ENCODE results near the gene CTTN. TPM values are rescaled to one million over a fixed set of nuclear protein-coding genes. Genes with fewer than 3 reads are reported as not detected.

CTTN gene
- total and polyA plus RNA-seq, 9 of the 15 experiments (the other 6 are each of a cell fraction or from before 2014, with no cell fraction given): 9.9 to 158 (median 99.7) TPM

DNA sequence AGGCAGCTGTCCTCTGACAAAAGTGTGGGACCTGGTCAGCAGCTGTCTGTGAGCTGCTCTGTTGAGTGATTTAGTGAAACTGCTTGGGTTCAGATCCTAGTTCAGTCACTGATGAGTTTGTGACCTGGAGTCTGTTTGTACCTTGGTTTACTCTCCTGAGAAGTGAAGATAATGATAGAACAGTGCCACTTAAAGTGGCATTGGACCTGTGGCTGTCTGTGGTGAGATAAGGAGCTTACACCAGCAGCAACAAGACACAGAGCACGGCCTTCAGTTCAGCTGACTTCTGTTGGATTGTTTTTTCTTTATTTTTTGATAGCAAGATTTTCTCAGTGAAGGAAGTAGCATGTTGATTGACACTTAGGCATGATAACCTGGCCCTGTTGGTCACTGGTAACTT lies 46.2 kb upstream of the CTTN start (continued):
- TF ChIP-seq CBFA2T2 (conservative IDR thresholded peaks at IDR 0.05) (no peak), GTF2A2 (tag; IDR thresholded peaks at IDR 0.05) (no peak), GATA2 (CRISPR knock-in tag; IDR thresholded peaks at IDR 0.05) (no peak), PHF21A (IDR thresholded peaks at IDR 0.05; ENCODE audit: borderline replicate concordance, low read depth) (no peak), ZBTB12 (CRISPR knock-in tag; IDR thresholded peaks at IDR 0.05) (no peak), BRF2 (IDR thresholded peaks at IDR 0.05; ENCODE audit: borderline replicate concordance, insufficient read depth, insufficient read length) (no peak), BCLAF1 (IDR thresholded peaks at IDR 0.05; ENCODE audit: borderline replicate concordance in 1 of 2, control insufficient read depth in 1 of 2, low read depth in 2 of 2, low read length in 1 of 2) (no peak), NCOA4 (IDR thresholded peaks at IDR 0.05; ENCODE audit: partially characterized antibody) (no peak), CEBPB (tag; IDR thresholded peaks at IDR 0.05) (no peak), SIN3B (IDR thresholded peaks at IDR 0.05; ENCODE audit: low read depth) (no peak), ARID2 (IDR thresholded peaks at IDR 0.05) (no peak), ARHGAP35 (IDR thresholded peaks at IDR 0.05; ENCODE audit: partially characterized antibody) (no peak), YBX1 (IDR thresholded peaks at IDR 0.05) (no peak), NEUROD1 (IDR thresholded peaks at IDR 0.05; ENCODE audit: borderline replicate concordance, low read depth, low read length, partially characterized antibody) (no peak), SP2 (IDR thresholded peaks at IDR 0.05; ENCODE audit: extremely low read depth, low read depth, low read length, poor library complexity, severe bottlenecking) (no peak)
- TF ChIP-seq, protein P1, sequence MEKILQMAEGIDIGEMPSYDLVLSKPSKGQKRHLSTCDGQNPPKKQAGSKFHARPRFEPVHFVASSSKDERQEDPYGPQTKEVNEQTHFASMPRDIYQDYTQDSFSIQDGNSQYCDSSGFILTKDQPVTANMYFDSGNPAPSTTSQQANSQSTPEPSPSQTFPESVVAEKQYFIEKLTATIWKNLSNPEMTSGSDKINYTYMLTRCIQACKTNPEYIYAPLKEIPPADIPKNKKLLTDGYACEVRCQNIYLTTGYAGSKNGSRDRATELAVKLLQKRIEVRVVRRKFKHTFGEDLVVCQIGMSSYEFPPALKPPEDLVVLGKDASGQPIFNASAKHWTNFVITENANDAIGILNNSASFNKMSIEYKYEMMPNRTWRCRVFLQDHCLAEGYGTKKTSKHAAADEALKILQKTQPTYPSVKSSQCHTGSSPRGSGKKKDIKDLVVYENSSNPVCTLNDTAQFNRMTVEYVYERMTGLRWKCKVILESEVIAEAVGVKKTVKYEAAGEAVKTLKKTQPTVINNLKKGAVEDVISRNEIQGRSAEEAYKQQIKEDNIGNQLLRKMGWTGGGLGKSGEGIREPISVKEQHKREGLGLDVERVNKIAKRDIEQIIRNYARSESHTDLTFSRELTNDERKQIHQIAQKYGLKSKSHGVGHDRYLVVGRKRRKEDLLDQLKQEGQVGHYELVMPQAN (IDR thresholded peaks at IDR 0.05; ENCODE audit: borderline replicate concordance): no peak
- TF ChIP-seq, protein P2, sequence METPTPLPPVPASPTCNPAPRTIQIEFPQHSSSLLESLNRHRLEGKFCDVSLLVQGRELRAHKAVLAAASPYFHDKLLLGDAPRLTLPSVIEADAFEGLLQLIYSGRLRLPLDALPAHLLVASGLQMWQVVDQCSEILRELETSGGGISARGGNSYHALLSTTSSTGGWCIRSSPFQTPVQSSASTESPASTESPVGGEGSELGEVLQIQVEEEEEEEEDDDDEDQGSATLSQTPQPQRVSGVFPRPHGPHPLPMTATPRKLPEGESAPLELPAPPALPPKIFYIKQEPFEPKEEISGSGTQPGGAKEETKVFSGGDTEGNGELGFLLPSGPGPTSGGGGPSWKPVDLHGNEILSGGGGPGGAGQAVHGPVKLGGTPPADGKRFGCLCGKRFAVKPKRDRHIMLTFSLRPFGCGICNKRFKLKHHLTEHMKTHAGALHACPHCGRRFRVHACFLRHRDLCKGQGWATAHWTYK (CRISPR knock-in tag; IDR thresholded peaks at IDR 0.05): peak; percentile 94

Data from K562 (cell line).